AG08396 (cell line): Measurements from ENCODE around the gene POLR2C.
A peak's percentile ranks its signal among the peaks of the same experiment; 100 is the strongest.

Experiments used
- DNase-seq: peaks from one replicate; pipeline ENCODE4 v3.0.0; 2012; ENCODE audit warnings: low spot score, mixed read lengths

Gene POLR2C

GRCh38 chr16:57504001-57504400 lies 41.5 kb downstream of the POLR2C start:
- DNase-seq: no peak

GRCh38 chr16:57504491-57504890 lies 42.0 kb downstream of the POLR2C start:
- DNase-seq: no peak

GRCh38 chr16:57505169-57505568 lies 42.7 kb downstream of the POLR2C start:
- DNase-seq: no peak

- DNase-seq: no peak
These were observed 44.9 kb downstream of the POLR2C start for GRCh38 chr16:57507136-57508034.

- no peak for DNase-seq
These were observed 45.6 kb downstream of the POLR2C start for GRCh38 chr16:57508035-57508425.

- DNase-seq: no peak
These were observed 46.9 kb downstream of the POLR2C start for GRCh38 chr16:57509231-57509923.

GRCh38 chr16:57510016-57510871 lies 47.8 kb downstream of the POLR2C start:
- DNase-seq: no peak

GRCh38 chr16:57512296-57513001 lies 50.0 kb downstream of the POLR2C start:
- no peak for DNase-seq

- DNase-seq: no peak
These were observed 51.1 kb downstream of the POLR2C start for GRCh38 chr16:57513371-57514102.

GRCh38 chr16:57514371-57514770 lies 51.9 kb downstream of the POLR2C start:
- DNase-seq: no peak

- DNase-seq: no peak
These were observed 52.5 kb downstream of the POLR2C start for GRCh38 chr16:57514791-57515600.

- no peak for DNase-seq
These were observed 53.8 kb downstream of the POLR2C start for GRCh38 chr16:57516176-57516725.

GRCh38 chr16:57516773-57517172 lies 54.3 kb downstream of the POLR2C start:
- DNase-seq: no peak

GRCh38 chr16:57517397-57518367 lies 55.2 kb downstream of the POLR2C start:
- no peak for DNase-seq

GRCh38 chr16:57518520-57518919 lies 56.0 kb downstream of the POLR2C start:
- DNase-seq: no peak

GRCh38 chr16:57518922-57519321 lies 56.4 kb downstream of the POLR2C start:
- no peak for DNase-seq

GRCh38 chr16:57519796-57520360 lies 57.4 kb downstream of the POLR2C start:
- DNase-seq: peak; percentile 92
